ENCODE results near the gene PTMS. TPM values are rescaled to one million over a fixed set of nuclear protein-coding genes. Genes with fewer than 3 reads are reported as not detected.

The PTMS gene
- total RNA-seq, 1 donor from 2014 or later, result 320 TPM

- Mint-ChIP-seq H3K27ac (no peak overlapping the region), H3K36me3 (peaks cover 32% of the 10 kb centered on the region), H3K4me1 (peaks cover 15% of the 10 kb centered on the region), H3K9me3 (no peaks in the 10 kb centered on the region), H3K4me3 (no peak overlapping the region), H3K27me3 (ENCODE audit: low read depth) (no peaks in the 10 kb centered on the region)
- TF ChIP-seq CTCF (IDR thresholded peaks at IDR 0.05; ENCODE audit: unreplicated experiment), result no peak
- DNase-seq (ENCODE audit: low spot score in 2 of 2, unreplicated experiment in 2 of 2), result no peak
Measured at GRCh38 chr12:6748761-6749160, 17.4 kb upstream of the PTMS start.

GRCh38 chr12:6750506-6750905 is 15.7 kb upstream of the PTMS start:
- H3K9me3 Mint-ChIP-seq, result no peaks in the 10 kb centered on the region
- H3K36me3 Mint-ChIP-seq, result peaks cover 31% of the 10 kb centered on the region
- no peak overlapping the region for H3K4me3 Mint-ChIP-seq
- H3K4me1 Mint-ChIP-seq, result peaks cover 24% of the 10 kb centered on the region
- DNase-seq (ENCODE audit: low spot score in 2 of 2, unreplicated experiment in 2 of 2), result no peak
- no peaks in the 10 kb centered on the region for H3K27me3 Mint-ChIP-seq (ENCODE audit: low read depth)
- no peak for TF ChIP-seq CTCF (IDR thresholded peaks at IDR 0.05; ENCODE audit: unreplicated experiment)
- no peak overlapping the region for H3K27ac Mint-ChIP-seq

DNA sequence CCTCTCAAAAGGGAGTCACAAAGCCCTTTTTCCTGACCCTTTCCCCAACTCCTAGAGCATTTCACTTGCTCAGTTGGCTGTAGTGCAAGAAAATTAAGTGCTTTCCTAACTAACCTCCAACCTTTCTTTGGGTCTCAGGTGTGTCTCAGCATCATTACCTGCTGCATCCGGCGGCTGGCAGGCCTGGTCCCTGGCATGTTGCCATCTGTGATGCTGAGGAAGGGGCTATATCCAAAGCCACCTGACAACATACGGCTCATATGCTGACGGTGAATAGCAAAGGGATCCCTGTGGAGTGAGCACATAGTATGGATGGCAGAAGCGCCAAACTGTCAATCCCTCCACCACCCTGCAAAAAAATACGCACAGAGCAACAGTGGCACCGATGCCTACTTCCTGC is 14.4 kb upstream of the PTMS start:
- peak overlapping the region; percentile 100 for H3K27ac Mint-ChIP-seq
- peak overlapping the region; percentile 92 for H3K4me3 Mint-ChIP-seq
- H3K27me3 Mint-ChIP-seq (ENCODE audit: low read depth), result no peaks in the 10 kb centered on the region
- H3K9me3 Mint-ChIP-seq, result no peaks in the 10 kb centered on the region
- peaks cover 31% of the 10 kb centered on the region for H3K36me3 Mint-ChIP-seq
- TF ChIP-seq CTCF (IDR thresholded peaks at IDR 0.05; ENCODE audit: unreplicated experiment), result no peak
- DNase-seq (ENCODE audit: low spot score in 2 of 2, unreplicated experiment in 2 of 2), result no peak
- H3K4me1 Mint-ChIP-seq, result peaks cover 24% of the 10 kb centered on the region

GRCh38 chr12:6752167-6752920 is 13.8 kb upstream of the PTMS start:
- Mint-ChIP-seq H3K27me3 (ENCODE audit: low read depth) (no peaks in the 10 kb centered on the region), H3K4me1 (peaks cover 27% of the 10 kb centered on the region), H3K4me3 (peak overlapping the region; percentile 92), H3K9me3 (no peaks in the 10 kb centered on the region), H3K27ac (peak overlapping the region; percentile 100), H3K36me3 (peaks cover 26% of the 10 kb centered on the region)
- DNase-seq (ENCODE audit: low spot score in 2 of 2, unreplicated experiment in 2 of 2), result peak in 1 of 2 experiments; percentile 69
- no peak for TF ChIP-seq CTCF (IDR thresholded peaks at IDR 0.05; ENCODE audit: unreplicated experiment)

- Mint-ChIP-seq H3K36me3 (peaks cover 18% of the 10 kb centered on the region), H3K27ac (peak within 1 kb of the TSS; percentile 100), H3K9me3 (no peaks in the 10 kb centered on the region), H3K27me3 (ENCODE audit: low read depth) (no peaks in the 10 kb centered on the region), H3K4me1 (peaks cover 28% of the 10 kb centered on the region), H3K4me3 (peak within 1 kb of the TSS; percentile 92)
- TF ChIP-seq CTCF (IDR thresholded peaks at IDR 0.05; ENCODE audit: unreplicated experiment), result peak; percentile 92
- peak; percentile 85 to 99 for DNase-seq (ENCODE audit: low spot score in 2 of 2, unreplicated experiment in 2 of 2)
Measured at GRCh38 chr12:6752921-6753771, 13.0 kb upstream of the PTMS start, which contains the start of gene MLF2. Gene MLF2, minus strand, starts transcription at chr12:6753141. Its CDS starts 807 bp downstream, at chr12:6752334.
